Measurements from ENCODE around the gene CHAF1B. TPM values are rescaled to one million over a fixed set of nuclear protein-coding genes. Genes with fewer than 3 reads are reported as not detected.

CHAF1B gene
- total RNA-seq, 3 donors from 2014 or later = 1.4 to 4.7 (median 1.5) TPM

GRCh38 chr21:36424592-36424991, 39.4 kb downstream of the CHAF1B start:
- Histone ChIP-seq H3K4me3 (no peak overlapping the region), H3K9me3 (no peaks in the 10 kb centered on the region), H3K36me3 (ENCODE audit: low read depth) (no peaks in the 10 kb centered on the region), H3K4me1 (ENCODE audit: low read depth) (no peaks in the 10 kb centered on the region)
- ATAC-seq (no peak), DNase-seq (no peak)
- intact Hi-C loops (cut with DNase I, micrococcal nuclease) = no loop called here
- TF ChIP-seq CTCF (IDR thresholded peaks at IDR 0.05) = no peak

- intact Hi-C loops (cut with DNase I, micrococcal nuclease) = no loop called here
- Histone ChIP-seq H3K4me1 (ENCODE audit: low read depth) (no peaks in the 10 kb centered on the region), H3K4me3 (no peak overlapping the region), H3K9me3 (no peaks in the 10 kb centered on the region), H3K36me3 (ENCODE audit: low read depth) (no peaks in the 10 kb centered on the region)
- ATAC-seq = no peak
- no peak for DNase-seq
- TF ChIP-seq CTCF (IDR thresholded peaks at IDR 0.05) = no peak
These were observed 40.1 kb downstream of the CHAF1B start for GRCh38 chr21:36425286-36425685.

- no peak for ATAC-seq
- H3K4me3 ChIP-seq = no peak overlapping the region
- DNase-seq = no peak
- no peaks in the 10 kb centered on the region for H3K36me3 ChIP-seq (ENCODE audit: low read depth)
- H3K4me1 ChIP-seq (ENCODE audit: low read depth) = no peaks in the 10 kb centered on the region
- H3K9me3 ChIP-seq = no peaks in the 10 kb centered on the region
- intact Hi-C loops (cut with DNase I, micrococcal nuclease) = no loop called here
- no peak for TF ChIP-seq CTCF (IDR thresholded peaks at IDR 0.05)
These were observed 42.3 kb downstream of the CHAF1B start for GRCh38 chr21:36427502-36427901.

- DNase-seq (no peak), ATAC-seq (no peak)
- H3K9me3 ChIP-seq = no peaks in the 10 kb centered on the region
- TF ChIP-seq CTCF (IDR thresholded peaks at IDR 0.05) = no peak
- H3K36me3 ChIP-seq (ENCODE audit: low read depth) = no peaks in the 10 kb centered on the region
- no peak overlapping the region for H3K4me3 ChIP-seq
- no peaks in the 10 kb centered on the region for H3K4me1 ChIP-seq (ENCODE audit: low read depth)
- intact Hi-C loops (cut with DNase I, micrococcal nuclease) = no loop called here
These were observed 43.7 kb downstream of the CHAF1B start for GRCh38 chr21:36428761-36429432.

GRCh38 chr21:36429947-36430546, 44.9 kb downstream of the CHAF1B start:
- no peak for TF ChIP-seq CTCF (IDR thresholded peaks at IDR 0.05)
- no peaks in the 10 kb centered on the region for H3K36me3 ChIP-seq (ENCODE audit: low read depth)
- peak; percentile 26 to 68 (median 41) for DNase-seq
- no peaks in the 10 kb centered on the region for H3K4me1 ChIP-seq (ENCODE audit: low read depth)
- H3K4me3 ChIP-seq = no peak overlapping the region
- intact Hi-C loops (cut with DNase I, micrococcal nuclease) = no loop called here
- H3K9me3 ChIP-seq = no peaks in the 10 kb centered on the region
- ATAC-seq = peak; percentile 79
